ENCODE data around the gene MTFR1L. TPM values are rescaled to one million over a fixed set of nuclear protein-coding genes. Genes with fewer than 3 reads are reported as not detected.
A peak's percentile ranks its signal among the peaks of the same experiment; 100 is the strongest.

Gene MTFR1L
- total and polyA plus RNA-seq, 9 of the 15 experiments (the other 6 are each of a cell fraction or from before 2014, with no cell fraction given) = 41.4 to 98.5 (median 53.7) TPM

- peak overlapping the region; percentile 56 for H2AFZ ChIP-seq (ENCODE audit: low read depth, low read length)
- H3K9me1 ChIP-seq (ENCODE audit: control insufficient read depth, insufficient read depth, low read length) = no peaks in the 10 kb centered on the region
- CTCF ChIA-PET (ENCODE audit: low intra/inter-chr PET ratio) = no interaction called here
- H3K4me2 ChIP-seq (ENCODE audit: insufficient read depth, low read length) = peak overlapping the region; percentile 83
- no peak for DNase-seq (ENCODE audit: extremely low read depth in 1 of 4, low spot score in 3 of 4)
- H3K9me3 ChIP-seq (replicated peaks; ENCODE audit: control insufficient read depth, insufficient read depth, low read depth, low read length) = no peaks in the 10 kb centered on the region
- WGBS (ENCODE audit: insufficient coverage, low coverage, missing lambda C conversion rate) = 77% methylated on average over 15 of the region's 15 CpGs
- H3K4me3 ChIP-seq = peak overlapping the region; percentile 48
- H4K20me1 ChIP-seq (replicated peaks; ENCODE audit: control insufficient read depth, insufficient read depth, low read length) = no peaks in the 10 kb centered on the region
- no peaks in the 10 kb centered on the region for H3K36me3 ChIP-seq (ENCODE audit: control insufficient read depth, insufficient read depth, low read length)
- in situ Hi-C loops (cut with MboI) (no loop called here), intact Hi-C loops (cut with micrococcal nuclease) (no loop called here)
- peaks cover 15 to 20% of the 10 kb centered on the region in 2 experiments; a peak in 4 of 5 replicates for H3K4me1 ChIP-seq (replicated peaks in 1 of 2; ENCODE audit: control insufficient read depth in 2 of 2, insufficient read depth in 2 of 2, low read length in 2 of 2)
- TSS peak; percentile 52 for BruUV-seq (replicated peaks)
- H3K79me2 ChIP-seq (ENCODE audit: control insufficient read depth, insufficient read depth, low read length) = no peaks in the 10 kb centered on the region
- H3K27ac ChIP-seq (ENCODE audit: extremely low read depth, low read depth, low read length) = no peak overlapping the region
- H3K9ac ChIP-seq (ENCODE audit: insufficient read depth in 1 of 2, low read depth in 2 of 2, low read length in 2 of 2) = peak overlapping the region; percentile 51 to 88; a peak in 3 of 4 replicates
- peak; percentile 20 for ATAC-seq
- H3K27me3 ChIP-seq (ENCODE audit: control insufficient read depth in 2 of 2, insufficient read depth in 2 of 2, low read length in 2 of 2) = peaks cover 2 to 14% of the 10 kb centered on the region in 2 experiments; a peak in 4 of 5 replicates
- POLR2A ChIA-PET = interaction anchor here (0.6 to 0.7 kb wide), 2 partner anchors 12 to 172 kb away, joined by 3 to 4 read pairs; no protein-coding TSS in a partner anchor
- no peak for FAIRE-seq
- no peak for TF ChIP-seq ZNF583 (CRISPR knock-in tag; IDR thresholded peaks at IDR 0.05)
- TF ChIP-seq POLR2AphosphoS2 (IDR thresholded peaks at IDR 0.05; ENCODE audit: low read length) = no peak
- no peak for TF ChIP-seq MTA3 (IDR thresholded peaks at IDR 0.05; ENCODE audit: borderline replicate concordance)
- no peak for TF ChIP-seq SNRNP70 (optimal IDR thresholded peaks at IDR 0.05; ENCODE audit: low read depth, low read length)
- no peak for TF ChIP-seq MTA2 (IDR thresholded peaks at IDR 0.05; ENCODE audit: low read depth)
- TF ChIP-seq ERF (CRISPR knock-in tag; IDR thresholded peaks at IDR 0.05) = no peak
- TF ChIP-seq ZBTB17 (CRISPR knock-in tag; IDR thresholded peaks at IDR 0.05) = no peak
- TF ChIP-seq ZNF551 (CRISPR knock-in tag; IDR thresholded peaks at IDR 0.05) = no peak
- no peak for TF ChIP-seq ZNF124 (CRISPR knock-in tag; IDR thresholded peaks at IDR 0.05)
- no peak for TF ChIP-seq ZBED1 (IDR thresholded peaks at IDR 0.05)
- no peak for TF ChIP-seq ZNF507 (tag; conservative IDR thresholded peaks at IDR 0.05)
- no peak for TF ChIP-seq SIN3B (IDR thresholded peaks at IDR 0.05; ENCODE audit: low read depth)
- 0 out of 2 replicates have a peak, but pooled peaks have one; percentile 26 for TF ChIP-seq ELF4 (CRISPR knock-in tag; IDR thresholded peaks at IDR 0.05)
- no peak for TF ChIP-seq SP2 (IDR thresholded peaks at IDR 0.05; ENCODE audit: extremely low read depth, low read depth, low read length, poor library complexity, severe bottlenecking)
- TF ChIP-seq RHOXF2B (CRISPR knock-in tag; conservative IDR thresholded peaks at IDR 0.05) = no peak
- no peak for TF ChIP-seq MXD1 (CRISPR knock-in tag; IDR thresholded peaks at IDR 0.05; ENCODE audit: borderline replicate concordance, poor library complexity, severe bottlenecking)
- TF ChIP-seq, protein P1, sequence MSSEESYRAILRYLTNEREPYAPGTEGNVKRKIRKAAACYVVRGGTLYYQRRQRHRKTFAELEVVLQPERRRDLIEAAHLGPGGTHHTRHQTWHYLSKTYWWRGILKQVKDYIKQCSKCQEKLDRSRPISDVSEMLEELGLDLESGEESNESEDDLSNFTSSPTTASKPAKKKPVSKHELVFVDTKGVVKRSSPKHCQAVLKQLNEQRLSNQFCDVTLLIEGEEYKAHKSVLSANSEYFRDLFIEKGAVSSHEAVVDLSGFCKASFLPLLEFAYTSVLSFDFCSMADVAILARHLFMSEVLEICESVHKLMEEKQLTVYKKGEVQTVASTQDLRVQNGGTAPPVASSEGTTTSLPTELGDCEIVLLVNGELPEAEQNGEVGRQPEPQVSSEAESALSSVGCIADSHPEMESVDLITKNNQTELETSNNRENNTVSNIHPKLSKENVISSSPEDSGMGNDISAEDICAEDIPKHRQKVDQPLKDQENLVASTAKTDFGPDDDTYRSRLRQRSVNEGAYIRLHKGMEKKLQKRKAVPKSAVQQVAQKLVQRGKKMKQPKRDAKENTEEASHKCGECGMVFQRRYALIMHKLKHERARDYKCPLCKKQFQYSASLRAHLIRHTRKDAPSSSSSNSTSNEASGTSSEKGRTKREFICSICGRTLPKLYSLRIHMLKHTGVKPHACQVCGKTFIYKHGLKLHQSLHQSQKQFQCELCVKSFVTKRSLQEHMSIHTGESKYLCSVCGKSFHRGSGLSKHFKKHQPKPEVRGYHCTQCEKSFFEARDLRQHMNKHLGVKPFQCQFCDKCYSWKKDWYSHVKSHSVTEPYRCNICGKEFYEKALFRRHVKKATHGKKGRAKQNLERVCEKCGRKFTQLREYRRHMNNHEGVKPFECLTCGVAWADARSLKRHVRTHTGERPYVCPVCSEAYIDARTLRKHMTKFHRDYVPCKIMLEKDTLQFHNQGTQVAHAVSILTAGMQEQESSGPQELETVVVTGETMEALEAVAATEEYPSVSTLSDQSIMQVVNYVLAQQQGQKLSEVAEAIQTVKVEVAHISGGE (CRISPR knock-in tag; IDR thresholded peaks at IDR 0.05) = no peak
- no peak for TF ChIP-seq ZNF436 (CRISPR knock-in tag; IDR thresholded peaks at IDR 0.05)
Observed at GRCh38 chr1:25800703-25801377, 18.9 kb upstream of the MTFR1L start.
